Kidney epithelial cell (primary cell): ENCODE measurements around the gene RFX8. TPM values are rescaled to one million over a fixed set of nuclear protein-coding genes. Genes with fewer than 3 reads are reported as not detected.
A peak's percentile ranks its signal among the peaks of the same experiment; 100 is the strongest.

Experiments used
- DNase-seq: peaks from one replicate; pipeline ENCODE4 v3.0.0-alpha.2; 2010; ENCODE audit warnings: low read depth
- H3K27me3 ChIP-seq: 2 replicates; pipeline ENCODE4 v1.6.0; 2011; ENCODE audit warnings: low read length; ENCODE audit not compliant: control insufficient read depth, insufficient read depth
- H3K36me3 ChIP-seq: 2 replicates; pipeline ENCODE4 v1.5.1; 2011; ENCODE audit warnings: low read length; ENCODE audit not compliant: control insufficient read depth, insufficient read depth
- H3K4me3 ChIP-seq: 2 replicates; pipeline ENCODE4 v1.5.1; 2011; ENCODE audit warnings: low read depth, mild to moderate bottlenecking, control low read depth, low read length
- total RNA-seq: library from RNA; depleted of rRNA; stranded (reverse); fragments of >200 nt; gene quantifications from 2 replicates; pipeline ENCODE4 v1.2.3, GENCODE V29; 2015
- TF ChIP-seq, protein P1 (sequence below): IDR thresholded peaks from 2 replicates; pipeline ENCODE4 v1.5.1; 2011; ENCODE audit warnings: mild to moderate bottlenecking, moderate library complexity, low read length, control low read depth, inconsistent platforms; ENCODE audit not compliant: insufficient read depth, poor library complexity, severe bottlenecking

RFX8 gene
- total RNA-seq, 1 donor from 2014 or later: 0.25 TPM

DNA sequence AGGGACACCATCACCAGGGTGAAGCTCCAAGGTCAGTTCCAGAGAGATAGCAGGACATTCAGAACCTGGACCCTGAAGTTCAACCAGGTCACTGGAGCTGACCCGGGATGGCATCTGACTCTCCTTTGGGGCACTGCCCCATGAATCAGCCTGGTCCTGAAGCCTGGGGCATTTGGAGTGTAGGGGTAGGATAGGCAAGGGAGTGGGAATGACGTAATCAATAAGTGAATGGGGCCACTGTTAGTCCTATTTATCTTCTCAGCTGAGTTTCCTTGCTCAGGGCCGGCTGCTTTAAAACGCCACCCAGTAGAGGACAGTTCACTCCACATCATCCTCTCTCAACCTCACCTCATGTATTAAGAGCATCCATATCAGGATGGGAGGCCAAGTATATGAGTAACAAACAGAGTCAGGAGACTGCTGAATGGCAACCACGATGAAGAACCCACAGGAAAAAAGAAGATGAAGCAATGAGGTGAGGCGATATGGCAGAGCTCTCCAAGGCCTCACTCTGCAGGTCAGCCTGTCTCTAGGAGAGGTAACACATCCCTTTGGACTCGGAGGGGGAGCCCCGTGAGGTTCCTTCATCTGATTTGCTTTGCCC, 1.8 kb upstream of the RFX8 start:
- DNase-seq: no peak
- H3K27me3 ChIP-seq: no peaks in the 10 kb centered on the region
- TF ChIP-seq, protein P1, sequence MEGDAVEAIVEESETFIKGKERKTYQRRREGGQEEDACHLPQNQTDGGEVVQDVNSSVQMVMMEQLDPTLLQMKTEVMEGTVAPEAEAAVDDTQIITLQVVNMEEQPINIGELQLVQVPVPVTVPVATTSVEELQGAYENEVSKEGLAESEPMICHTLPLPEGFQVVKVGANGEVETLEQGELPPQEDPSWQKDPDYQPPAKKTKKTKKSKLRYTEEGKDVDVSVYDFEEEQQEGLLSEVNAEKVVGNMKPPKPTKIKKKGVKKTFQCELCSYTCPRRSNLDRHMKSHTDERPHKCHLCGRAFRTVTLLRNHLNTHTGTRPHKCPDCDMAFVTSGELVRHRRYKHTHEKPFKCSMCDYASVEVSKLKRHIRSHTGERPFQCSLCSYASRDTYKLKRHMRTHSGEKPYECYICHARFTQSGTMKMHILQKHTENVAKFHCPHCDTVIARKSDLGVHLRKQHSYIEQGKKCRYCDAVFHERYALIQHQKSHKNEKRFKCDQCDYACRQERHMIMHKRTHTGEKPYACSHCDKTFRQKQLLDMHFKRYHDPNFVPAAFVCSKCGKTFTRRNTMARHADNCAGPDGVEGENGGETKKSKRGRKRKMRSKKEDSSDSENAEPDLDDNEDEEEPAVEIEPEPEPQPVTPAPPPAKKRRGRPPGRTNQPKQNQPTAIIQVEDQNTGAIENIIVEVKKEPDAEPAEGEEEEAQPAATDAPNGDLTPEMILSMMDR: no peak
- no peak overlapping the region for H3K4me3 ChIP-seq
- no peaks in the 10 kb centered on the region for H3K36me3 ChIP-seq

DNA sequence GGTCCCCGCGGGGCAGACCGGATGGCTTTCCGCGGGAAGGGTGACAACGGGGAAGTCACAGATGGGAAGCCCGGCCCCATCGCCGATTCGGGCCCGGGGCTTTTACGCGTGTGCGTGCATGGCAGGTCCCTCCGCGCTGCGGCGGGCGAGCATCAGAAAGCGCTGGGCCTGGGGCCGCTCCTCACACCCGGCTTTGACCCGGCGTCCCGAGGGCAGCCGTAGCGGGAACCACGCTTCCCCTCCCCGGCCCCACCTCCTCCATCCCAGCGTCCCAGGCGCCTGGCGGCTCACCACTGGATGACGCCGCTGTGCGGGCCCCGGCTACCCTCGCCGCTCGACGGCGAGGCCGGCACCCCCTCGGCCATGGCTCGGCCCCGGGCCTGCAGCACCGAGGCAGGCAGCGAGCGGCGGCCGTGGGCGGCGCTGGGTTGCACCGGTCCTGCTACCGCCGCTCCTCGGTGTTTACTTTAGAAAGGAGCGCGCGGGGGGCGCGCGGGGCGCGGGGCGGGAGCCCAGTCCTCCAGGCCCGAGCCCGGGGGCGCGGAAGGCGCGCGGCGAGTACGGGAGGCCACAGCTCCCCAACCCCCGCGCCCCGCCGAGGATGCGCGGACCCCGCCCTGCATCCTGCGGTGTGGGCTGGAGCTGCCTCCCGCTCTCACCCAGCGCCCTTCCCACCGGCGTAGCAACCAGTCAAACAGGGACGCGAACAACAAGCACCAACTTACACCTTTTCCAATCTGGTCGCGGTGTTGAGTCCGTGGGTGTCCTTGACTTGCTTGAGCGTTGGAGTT, 806 bp downstream of the RFX8 start:
- no peak for DNase-seq
- TF ChIP-seq, protein P1: no peak
- no peaks in the 10 kb centered on the region for H3K27me3 ChIP-seq
- H3K36me3 ChIP-seq: no peaks in the 10 kb centered on the region
- H3K4me3 ChIP-seq: peak overlapping the region; percentile 34

DNA sequence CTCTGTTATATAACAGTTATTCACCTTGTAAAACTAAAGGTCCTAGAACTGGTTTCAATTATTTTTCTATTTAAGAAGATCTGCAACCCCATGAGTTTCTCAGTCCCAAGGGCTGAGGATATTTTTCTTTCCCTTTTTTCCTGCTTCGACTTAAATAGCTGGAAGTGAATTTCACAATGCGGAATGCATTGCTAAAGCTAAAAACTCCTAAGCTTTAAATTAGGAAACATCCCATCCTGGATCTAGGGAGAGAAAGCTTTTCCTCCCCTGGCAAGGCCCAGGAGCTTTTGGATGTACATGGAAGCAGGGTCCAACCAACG, 1.4 kb downstream of the RFX8 start:
- H3K27me3 ChIP-seq: no peaks in the 10 kb centered on the region
- no peak for DNase-seq
- TF ChIP-seq, protein P1: no peak
- H3K36me3 ChIP-seq: no peaks in the 10 kb centered on the region
- peak overlapping the region; percentile 34 for H3K4me3 ChIP-seq

DNA sequence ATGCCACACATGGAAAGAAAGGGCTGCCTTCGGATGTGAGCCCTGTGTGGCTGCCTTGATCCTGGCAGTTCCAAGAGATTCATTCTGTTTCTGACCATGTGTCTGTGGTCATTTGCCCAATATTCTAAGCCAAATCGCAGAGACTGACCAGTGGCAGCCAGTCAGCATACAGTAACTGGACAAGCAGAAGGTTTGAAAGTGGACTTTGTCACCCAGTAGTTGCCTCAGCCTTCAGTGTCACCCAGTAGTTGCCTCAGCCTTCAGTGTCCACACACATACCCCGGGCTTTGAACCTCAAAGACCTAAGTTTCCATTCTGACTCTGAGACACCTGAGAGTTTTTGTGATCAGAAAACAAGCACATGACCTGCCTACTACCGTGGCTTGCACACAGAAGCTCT, 5.0 kb downstream of the RFX8 start:
- Histone ChIP-seq H3K4me3 (no peak overlapping the region), H3K27me3 (no peaks in the 10 kb centered on the region), H3K36me3 (no peaks in the 10 kb centered on the region)
- no peak for DNase-seq
- TF ChIP-seq, protein P1: no peak

DNA sequence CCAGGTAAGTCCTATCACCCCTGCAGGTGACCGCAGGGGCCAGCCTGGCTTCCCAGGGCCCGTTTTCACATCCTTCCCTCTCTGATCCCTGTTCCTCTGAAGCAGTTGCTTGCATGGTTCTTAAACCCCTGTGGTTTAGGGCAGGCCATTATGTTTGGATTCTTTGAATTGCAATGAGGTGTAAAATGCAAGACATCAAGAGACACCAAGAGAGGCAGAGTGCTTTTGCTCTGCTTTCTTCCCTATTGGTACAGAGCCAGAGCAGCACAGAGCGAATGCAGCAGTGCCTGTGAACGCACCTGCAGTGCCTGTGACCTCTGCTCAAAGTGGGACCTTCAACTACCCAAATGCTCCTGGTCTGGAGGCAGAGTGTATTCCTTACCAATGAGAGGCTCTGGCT, 7.6 kb downstream of the RFX8 start:
- Histone ChIP-seq H3K4me3 (no peak overlapping the region), H3K27me3 (no peaks in the 10 kb centered on the region), H3K36me3 (no peaks in the 10 kb centered on the region)
- DNase-seq: no peak
- TF ChIP-seq, protein P1: no peak
